T follicular helper cell (primary cell): ENCODE measurements around the gene AGK.

Source experiments
- DNase-seq: peaks from one replicate; pipeline ENCODE4 v3.0.0-alpha.2; 2020; ENCODE audit warnings: low read depth

AGK gene

GRCh38 chr7:141648276-141649114 lies 97.3 kb downstream of the AGK start:
- no peak for DNase-seq

- no peak for DNase-seq
Measured at GRCh38 chr7:141649137-141649864, 98.1 kb downstream of the AGK start.

GRCh38 chr7:141649865-141650634 lies 98.8 kb downstream of the AGK start:
- no peak for DNase-seq

GRCh38 chr7:141651417-141651816 lies 100.2 kb downstream of the AGK start:
- no peak for DNase-seq

GRCh38 chr7:141652691-141653090 lies 101.5 kb downstream of the AGK start:
- no peak for DNase-seq

GRCh38 chr7:141654551-141654950 lies 103.3 kb downstream of the AGK start:
- peak; percentile 47 for DNase-seq

GRCh38 chr7:141659501-141659900 lies 108.3 kb downstream of the AGK start:
- no peak for DNase-seq

- no peak for DNase-seq
Measured at GRCh38 chr7:141660259-141660658, 109.0 kb downstream of the AGK start.

GRCh38 chr7:141663081-141663849 lies 112.1 kb downstream of the AGK start:
- no peak for DNase-seq

- DNase-seq: no peak
Measured at GRCh38 chr7:141664450-141664849, 113.2 kb downstream of the AGK start.

- no peak for DNase-seq
Measured at GRCh38 chr7:141665208-141666035, 114.2 kb downstream of the AGK start.

GRCh38 chr7:141666071-141666470 lies 114.9 kb downstream of the AGK start:
- no peak for DNase-seq

- no peak for DNase-seq
Measured at GRCh38 chr7:141668853-141669252, 117.6 kb downstream of the AGK start.

GRCh38 chr7:141671705-141672496 lies 120.7 kb downstream of the AGK start:
- no peak for DNase-seq

- DNase-seq: no peak
Measured at GRCh38 chr7:141673346-141673745, 122.1 kb downstream of the AGK start.

- no peak for DNase-seq
Measured at GRCh38 chr7:141674171-141674671, 123.0 kb downstream of the AGK start.

GRCh38 chr7:141674702-141675101 lies 123.5 kb downstream of the AGK start:
- no peak for DNase-seq

- no peak for DNase-seq
Measured at GRCh38 chr7:141675436-141676215, 124.4 kb downstream of the AGK start.

- no peak for DNase-seq
Measured at GRCh38 chr7:141676618-141677017, 125.4 kb downstream of the AGK start.
